Suprapubic skin (tissue), 3 donors: ENCODE results near the gene PARD3B.

ENCODE experiments used
- POLR2A ChIP-seq, 2 donors: fragments of 450-650 bp; IDR thresholded peaks; one replicate each; pipeline ENCODE4 v1.6.1; 2017; ENCODE audit warnings: antibody characterized with exemption in 2 of 2, mild to moderate bottlenecking in 2 of 2, moderate library complexity in 2 of 2
- TF ChIP-seq, protein P1 (sequence below), 2 donors: fragments of 200-600 bp in 1 of 2; fragments of 450-650 bp in 1 of 2; sonication (generic) in 1 of 2; IDR thresholded peaks; one replicate each; pipeline ENCODE4 v1.5.1; 2016 to 2019; ENCODE audit warnings: antibody characterized with exemption in 2 of 2, mild to moderate bottlenecking in 1 of 2, moderate library complexity in 1 of 2

DNA sequence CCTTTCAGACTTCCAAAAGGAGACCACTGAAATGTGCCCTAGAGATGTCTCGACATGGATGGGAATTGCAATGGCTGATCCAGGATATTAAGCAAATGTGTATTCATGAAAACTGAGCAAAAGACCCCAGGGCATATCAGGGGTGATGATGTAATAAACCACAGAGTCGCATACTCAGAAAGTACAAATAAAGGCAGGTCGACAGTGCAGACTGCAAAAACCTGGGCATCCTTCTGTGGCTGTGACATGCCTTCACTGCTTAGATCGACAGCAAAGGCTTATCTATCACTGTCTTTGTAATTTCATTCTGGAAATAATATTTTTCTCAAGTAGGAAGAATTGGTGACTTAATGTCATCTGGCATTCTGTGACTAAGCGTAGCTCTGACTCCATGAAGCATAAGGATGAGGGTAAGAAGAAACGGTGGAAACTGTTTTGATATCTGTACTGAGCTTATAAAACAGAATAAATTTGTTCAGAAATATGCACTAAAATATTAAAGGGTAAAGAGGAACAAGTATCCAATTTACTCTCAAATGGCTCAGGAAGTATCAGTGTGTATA, 1021.4 kb downstream of the PARD3B start:
- TF ChIP-seq POLR2A (IDR thresholded peaks at IDR 0.05) = no peak
- TF ChIP-seq, protein P1, sequence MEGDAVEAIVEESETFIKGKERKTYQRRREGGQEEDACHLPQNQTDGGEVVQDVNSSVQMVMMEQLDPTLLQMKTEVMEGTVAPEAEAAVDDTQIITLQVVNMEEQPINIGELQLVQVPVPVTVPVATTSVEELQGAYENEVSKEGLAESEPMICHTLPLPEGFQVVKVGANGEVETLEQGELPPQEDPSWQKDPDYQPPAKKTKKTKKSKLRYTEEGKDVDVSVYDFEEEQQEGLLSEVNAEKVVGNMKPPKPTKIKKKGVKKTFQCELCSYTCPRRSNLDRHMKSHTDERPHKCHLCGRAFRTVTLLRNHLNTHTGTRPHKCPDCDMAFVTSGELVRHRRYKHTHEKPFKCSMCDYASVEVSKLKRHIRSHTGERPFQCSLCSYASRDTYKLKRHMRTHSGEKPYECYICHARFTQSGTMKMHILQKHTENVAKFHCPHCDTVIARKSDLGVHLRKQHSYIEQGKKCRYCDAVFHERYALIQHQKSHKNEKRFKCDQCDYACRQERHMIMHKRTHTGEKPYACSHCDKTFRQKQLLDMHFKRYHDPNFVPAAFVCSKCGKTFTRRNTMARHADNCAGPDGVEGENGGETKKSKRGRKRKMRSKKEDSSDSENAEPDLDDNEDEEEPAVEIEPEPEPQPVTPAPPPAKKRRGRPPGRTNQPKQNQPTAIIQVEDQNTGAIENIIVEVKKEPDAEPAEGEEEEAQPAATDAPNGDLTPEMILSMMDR (IDR thresholded peaks at IDR 0.05) = no peak
